ACHN (cell line): ENCODE data around the gene HOMER1.
A peak's percentile ranks its signal among the peaks of the same experiment; 100 is the strongest.

Experiments
- DNase-seq: peaks from one replicate; pipeline ENCODE4 v3.0.0-alpha.2; 2015
- in situ Hi-C: cut with HindIII; loops from 2 replicates; pipeline ENCODE4 v1.10.0; 2017; ENCODE audit warnings: low sequenced_read_pairs, low pct_ligation_motif_present, low pct_unique_long_range_greater_than_20kb

Gene HOMER1

GRCh38 chr5:79456890-79457583 lies 56.9 kb downstream of the HOMER1 start:
- no peak for DNase-seq
- in situ Hi-C loops = no loop called here

DNA sequence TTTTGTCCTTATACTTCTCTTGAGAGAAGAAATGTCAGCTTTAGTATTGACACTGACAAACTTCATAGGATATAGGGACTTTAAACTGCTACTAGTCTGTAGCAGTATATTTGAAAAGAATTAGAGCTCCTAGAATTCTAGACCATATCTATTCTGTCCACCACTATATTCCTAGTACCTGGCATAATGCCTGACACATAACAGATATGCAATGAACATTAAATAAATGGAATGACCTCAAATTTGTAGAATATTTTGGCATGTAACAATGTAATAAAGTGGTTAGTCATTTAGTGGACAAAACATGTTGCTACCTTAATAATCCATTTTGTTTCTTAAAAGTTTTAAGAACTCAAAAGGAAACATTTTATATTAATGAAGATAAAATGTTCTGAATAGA lies 57.5 kb downstream of the HOMER1 start:
- in situ Hi-C loops = no loop called here
- DNase-seq = no peak

GRCh38 chr5:79454043-79454442 lies 59.9 kb downstream of the HOMER1 start:
- in situ Hi-C loops = no loop called here
- DNase-seq = no peak

DNA sequence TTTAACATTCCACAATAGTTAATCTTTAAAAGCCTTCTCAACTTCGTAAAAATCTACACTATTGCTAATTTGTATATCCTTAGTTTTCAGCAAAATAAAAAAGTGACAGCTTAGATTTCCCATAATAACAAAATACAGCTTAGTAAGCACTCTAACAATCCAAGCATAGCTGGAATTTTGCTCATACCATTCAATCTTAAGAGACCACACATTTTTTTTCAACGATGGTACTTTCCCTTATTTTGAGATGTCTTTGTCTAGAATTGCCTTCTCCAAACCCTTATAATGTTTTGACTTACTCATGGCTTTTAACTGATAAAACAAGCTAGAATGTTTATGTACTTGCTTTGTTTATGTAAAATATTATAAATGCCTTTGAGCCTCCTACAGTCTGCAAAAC lies 65.6 kb downstream of the HOMER1 start:
- DNase-seq = peak; percentile 64
- in situ Hi-C loops = no loop called here

GRCh38 chr5:79436821-79437220 lies 77.1 kb downstream of the HOMER1 start:
- DNase-seq = no peak
- in situ Hi-C loops = no loop called here

GRCh38 chr5:79436224-79436623 lies 77.7 kb downstream of the HOMER1 start:
- in situ Hi-C loops = no loop called here
- peak; percentile 24 for DNase-seq

GRCh38 chr5:79430196-79430595 lies 83.7 kb downstream of the HOMER1 start:
- no peak for DNase-seq
- in situ Hi-C loops = no loop called here

- in situ Hi-C loops = no loop called here
- DNase-seq = no peak
These were observed 90.6 kb downstream of the HOMER1 start for GRCh38 chr5:79423296-79423695.

DNA sequence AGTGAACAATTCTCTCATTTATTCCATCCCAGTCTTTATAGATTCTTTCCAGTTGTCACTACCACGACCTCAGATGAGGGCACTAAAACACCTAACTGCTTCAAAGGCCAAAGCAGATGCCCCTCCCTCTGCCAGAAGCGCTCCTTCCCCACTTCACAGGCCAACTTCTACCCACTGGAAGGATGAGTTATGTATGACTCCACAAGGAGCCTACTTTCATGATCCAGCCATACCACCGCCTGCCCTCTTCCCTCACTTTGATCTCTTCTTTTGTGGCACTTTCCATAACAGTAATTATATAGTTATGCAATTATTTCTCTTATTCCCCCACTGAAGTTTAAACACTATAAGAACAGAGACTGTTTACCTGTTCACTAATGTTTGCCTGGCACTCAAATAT lies 93.7 kb downstream of the HOMER1 start:
- DNase-seq = no peak
- in situ Hi-C loops = no loop called here

- in situ Hi-C loops = no loop called here
- no peak for DNase-seq
These were observed 95.7 kb downstream of the HOMER1 start for GRCh38 chr5:79418276-79418675.

DNA sequence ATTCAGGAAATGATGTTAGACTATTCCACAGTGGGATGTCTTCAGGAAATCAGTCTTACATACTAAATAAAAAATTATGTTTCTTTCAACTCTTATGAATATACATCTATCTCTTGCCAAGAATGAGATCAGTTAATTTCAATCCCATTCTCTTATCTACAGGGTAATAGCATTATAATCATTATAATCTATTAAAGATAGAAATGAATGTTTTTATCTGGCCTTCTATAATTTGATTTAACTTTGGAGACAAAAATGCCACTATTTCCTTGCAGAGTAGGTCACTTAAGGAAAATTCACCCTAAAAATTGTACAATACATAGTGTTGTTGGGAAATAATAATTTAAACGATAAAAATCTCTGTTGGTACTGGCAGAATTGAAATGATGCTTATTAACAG lies 96.4 kb downstream of the HOMER1 start:
- DNase-seq = no peak
- in situ Hi-C loops = no loop called here

DNA sequence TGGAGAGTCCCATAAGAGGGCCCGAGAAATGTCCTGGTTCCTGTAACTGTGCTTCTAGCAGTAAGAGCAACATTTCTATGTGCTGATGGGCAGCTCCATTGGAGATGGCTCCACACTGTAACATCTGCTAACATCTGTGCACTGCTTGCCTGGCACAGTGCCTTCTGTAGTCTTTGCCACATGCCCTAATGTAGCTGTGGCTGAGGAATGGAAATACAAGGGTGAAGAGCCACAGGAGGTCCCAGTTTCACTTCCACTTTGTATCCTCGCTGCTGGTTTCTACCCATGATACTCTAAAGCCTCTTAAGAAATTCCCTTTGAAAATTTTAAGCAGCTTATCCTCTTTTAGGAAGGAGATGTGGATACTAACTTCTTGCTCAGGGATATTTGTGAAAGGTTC lies 97.4 kb downstream of the HOMER1 start:
- DNase-seq = no peak
- in situ Hi-C loops = no loop called here

- in situ Hi-C loops = no loop called here
- DNase-seq = no peak
These were observed 100.8 kb downstream of the HOMER1 start for GRCh38 chr5:79413112-79413511.

GRCh38 chr5:79408028-79408427 lies 105.9 kb downstream of the HOMER1 start:
- no peak for DNase-seq
- in situ Hi-C loops = no loop called here

GRCh38 chr5:79407591-79407990 lies 106.3 kb downstream of the HOMER1 start:
- in situ Hi-C loops = no loop called here
- DNase-seq = no peak

DNA sequence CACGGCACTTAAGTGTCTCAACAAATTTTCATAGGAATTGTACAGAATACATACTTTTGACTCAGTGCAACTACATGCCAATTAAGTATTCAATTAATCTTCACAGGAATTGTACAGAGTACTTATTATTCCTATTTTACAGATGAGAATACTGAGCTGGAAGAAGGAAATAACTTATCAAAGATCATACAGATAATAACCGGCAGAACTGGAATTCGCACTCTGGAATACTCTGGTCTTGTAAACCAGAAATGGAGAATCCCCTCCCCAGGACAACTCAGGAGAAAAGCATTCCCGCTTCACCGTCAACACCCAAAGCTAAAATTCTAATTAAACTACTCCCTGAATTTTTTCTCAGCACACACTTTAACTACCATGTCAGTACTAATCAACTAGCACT lies 112.7 kb downstream of the HOMER1 start:
- in situ Hi-C loops = no loop called here
- DNase-seq = no peak

DNA sequence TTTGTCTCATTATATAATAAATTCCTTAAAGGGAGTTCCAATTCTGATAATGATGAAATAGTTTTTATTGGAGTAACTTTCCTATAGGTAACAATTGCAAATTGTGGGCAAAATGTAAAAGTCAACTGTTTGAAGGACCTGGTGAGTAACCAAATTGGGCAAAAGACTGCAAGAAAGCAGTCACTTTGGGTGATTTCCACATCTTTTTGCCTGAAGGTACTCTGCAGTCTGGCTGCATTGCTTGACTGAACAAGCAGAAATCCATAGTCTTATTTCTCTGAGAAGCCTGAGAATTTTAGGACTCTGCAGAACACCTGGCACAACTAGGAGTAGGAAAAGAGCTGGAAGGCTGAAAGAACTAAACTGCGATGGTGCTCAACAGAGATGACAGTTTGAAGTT lies 114.9 kb downstream of the HOMER1 start:
- in situ Hi-C loops = no loop called here
- no peak for DNase-seq

GRCh38 chr5:79397080-79397479 lies 116.9 kb downstream of the HOMER1 start:
- in situ Hi-C loops = no loop called here

GRCh38 chr5:79396265-79396664 lies 117.7 kb downstream of the HOMER1 start:
- in situ Hi-C loops = no loop called here
- DNase-seq = no peak

More at GRCh38 chr5:79397080-79397479, 116.9 kb downstream of the HOMER1 start:
- DNase-seq = no peak

DNA sequence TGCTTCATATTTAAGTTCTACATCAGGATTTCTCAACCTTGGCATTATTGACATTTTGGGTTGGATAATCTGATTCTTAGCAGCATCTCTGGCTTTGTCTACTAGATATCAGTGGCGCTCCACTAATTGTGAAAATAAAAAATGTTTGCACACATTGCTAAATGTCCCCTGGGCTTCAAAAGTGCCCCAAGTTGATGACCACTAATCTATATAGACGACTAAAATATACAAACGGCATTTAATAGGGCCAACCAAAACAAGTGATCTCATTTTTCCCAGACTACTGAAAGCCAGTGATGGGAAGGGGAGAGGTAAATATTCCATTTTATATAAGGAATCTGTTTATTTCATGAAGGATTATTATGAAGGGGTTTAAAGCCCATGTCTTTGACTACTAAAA lies 118.6 kb downstream of the HOMER1 start:
- in situ Hi-C loops = no loop called here
- DNase-seq = no peak

GRCh38 chr5:79392776-79393175 lies 121.2 kb downstream of the HOMER1 start:
- in situ Hi-C loops = no loop called here
- no peak for DNase-seq
